ENCODE data around the gene SLC3A2.
"Not testable (repeated sequence)": the region's sequence is repeated elsewhere in the genome, so short reads cannot be mapped to it uniquely, and the experiment has no call there.

Gene SLC3A2

DNA sequence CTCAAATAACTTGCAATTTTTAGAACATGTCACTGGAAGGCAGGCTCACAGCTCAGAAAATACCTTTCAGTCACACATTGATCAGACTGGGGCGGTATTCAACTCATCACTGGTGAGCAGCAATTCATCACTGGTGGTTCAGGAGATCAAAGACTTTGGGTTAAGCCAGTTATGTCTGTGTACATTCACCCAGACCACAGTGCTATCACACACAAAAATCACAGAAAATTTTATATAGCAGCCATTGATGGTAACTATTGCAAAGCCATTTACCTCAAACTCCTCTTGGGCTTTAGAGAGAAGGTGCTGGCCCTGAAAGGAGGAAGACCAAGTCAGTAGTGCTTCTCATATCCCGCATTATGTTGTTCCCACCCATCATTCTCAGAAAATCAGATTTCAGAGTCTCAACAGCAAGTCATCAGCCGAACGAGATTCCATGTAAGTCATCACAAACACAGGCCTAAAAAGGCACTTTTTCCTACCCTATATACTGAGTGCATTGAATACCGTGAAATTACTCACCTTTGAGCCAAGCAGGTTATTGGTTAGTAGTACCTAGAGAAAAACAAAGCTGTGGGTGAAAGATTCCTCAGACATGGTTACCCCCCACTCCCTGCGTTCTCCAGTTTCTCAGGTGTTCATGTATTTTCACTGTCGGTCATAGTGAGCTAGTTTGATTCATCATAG, 27.3 kb upstream of the SLC3A2 start:
- DNase-seq, result no peak

DNA sequence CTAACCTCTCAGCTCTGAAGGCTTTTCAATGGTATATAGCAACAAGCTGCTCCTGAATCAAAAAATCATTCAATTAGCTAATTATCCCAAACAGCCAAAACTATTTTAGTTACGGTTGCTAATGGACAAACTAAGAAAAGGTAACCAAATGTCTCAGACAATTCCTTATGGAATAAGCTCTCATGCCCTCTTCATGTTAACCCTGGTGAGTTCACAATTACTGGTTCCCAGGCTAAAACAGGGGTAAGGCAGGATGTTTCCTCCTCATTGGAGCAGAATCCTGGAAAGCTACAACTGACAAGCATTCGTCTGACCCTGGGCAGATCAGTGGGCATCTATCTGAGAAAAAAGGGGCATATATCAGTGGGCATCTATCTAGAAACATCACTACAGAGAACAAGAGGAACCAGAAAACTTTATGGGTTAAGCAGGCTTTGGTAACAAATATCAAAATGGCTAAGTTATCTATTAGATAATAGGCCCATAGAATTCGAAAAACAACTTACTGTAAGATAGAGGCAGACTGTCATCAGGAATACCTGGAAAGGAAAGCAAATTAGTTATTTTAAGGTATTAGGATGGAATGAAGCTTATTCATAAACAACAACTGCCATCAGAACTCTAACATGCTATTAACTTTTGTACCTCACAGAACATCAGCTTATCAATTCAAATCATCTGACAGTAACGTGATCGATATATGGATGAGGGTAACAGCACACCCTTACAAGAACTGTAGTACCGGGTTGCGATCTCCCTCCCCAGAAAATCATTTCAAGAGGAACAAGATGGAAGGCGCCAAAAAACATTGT, 26.5 kb upstream of the SLC3A2 start:
- no peak for DNase-seq

DNA sequence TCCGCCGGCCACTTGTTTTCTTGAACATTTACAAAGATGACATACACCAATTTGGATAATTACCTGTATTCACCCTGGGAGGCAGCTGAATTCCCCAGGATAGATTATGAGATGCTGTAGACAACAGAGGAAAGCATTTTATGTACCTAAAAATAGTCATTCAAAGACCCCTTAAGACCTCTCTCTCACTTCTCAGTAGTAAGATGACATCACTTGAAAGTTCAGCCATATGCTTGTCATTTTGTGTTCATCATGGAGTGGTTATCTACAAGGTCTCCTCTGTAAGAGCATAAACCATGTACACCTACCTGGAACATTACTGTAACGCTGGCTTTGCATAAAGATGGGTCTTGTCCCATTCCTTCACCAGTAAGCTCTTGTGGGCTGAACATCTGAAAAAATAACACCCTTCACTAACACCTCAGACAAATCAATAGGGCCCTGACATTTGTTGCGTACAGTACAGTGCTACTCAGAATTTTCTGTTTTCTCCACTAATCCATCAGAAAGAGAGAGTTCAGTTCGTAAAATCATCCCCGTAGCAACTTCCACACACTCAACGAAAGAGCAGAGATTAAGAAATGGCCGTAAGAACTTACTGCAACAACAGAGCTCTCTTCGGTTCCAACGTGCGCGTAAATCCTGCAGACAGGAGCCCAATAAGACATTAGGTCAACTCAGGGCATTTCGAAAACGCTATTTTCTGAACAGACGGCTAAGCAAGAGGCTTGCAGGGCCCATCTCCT, 25.7 kb upstream of the SLC3A2 start:
- DNase-seq, result no peak

DNA sequence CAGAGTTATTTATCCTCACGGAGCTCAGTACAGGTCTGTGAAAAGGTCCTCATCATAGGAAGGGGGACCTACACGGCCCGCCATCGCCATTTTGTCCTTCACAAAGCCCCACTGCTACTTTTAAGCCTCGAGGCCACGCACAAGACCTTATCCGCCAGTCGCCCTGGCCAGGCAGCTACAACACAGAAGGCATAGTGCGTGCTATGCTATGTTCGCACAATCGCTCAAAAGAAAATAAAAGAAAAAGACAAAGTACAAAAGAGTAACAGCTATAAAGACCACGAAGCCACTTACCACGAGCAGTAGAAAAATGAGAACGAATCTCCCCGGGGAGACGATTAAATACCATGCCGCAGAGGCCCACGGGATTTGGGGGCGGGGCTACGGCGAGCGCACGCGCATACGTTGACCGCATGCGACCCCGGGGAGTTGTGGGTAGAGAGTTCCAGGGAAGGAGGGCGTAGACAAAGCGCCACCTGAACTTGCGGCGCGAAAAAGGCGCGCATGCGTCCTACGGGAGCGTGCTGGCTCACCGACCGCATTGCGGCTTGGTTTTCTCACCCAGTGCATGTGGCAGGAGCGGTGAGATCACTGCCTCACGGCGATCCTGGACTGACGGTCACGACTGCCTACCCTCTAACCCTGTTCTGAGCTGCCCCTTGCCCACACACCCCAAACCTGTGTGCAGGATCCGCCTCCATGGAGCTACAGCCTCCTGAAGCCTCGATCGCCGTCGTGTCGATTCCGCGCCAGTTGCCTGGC, 24.9 kb upstream of the SLC3A2 start:
- peak; percentile 95 for DNase-seq

DNA sequence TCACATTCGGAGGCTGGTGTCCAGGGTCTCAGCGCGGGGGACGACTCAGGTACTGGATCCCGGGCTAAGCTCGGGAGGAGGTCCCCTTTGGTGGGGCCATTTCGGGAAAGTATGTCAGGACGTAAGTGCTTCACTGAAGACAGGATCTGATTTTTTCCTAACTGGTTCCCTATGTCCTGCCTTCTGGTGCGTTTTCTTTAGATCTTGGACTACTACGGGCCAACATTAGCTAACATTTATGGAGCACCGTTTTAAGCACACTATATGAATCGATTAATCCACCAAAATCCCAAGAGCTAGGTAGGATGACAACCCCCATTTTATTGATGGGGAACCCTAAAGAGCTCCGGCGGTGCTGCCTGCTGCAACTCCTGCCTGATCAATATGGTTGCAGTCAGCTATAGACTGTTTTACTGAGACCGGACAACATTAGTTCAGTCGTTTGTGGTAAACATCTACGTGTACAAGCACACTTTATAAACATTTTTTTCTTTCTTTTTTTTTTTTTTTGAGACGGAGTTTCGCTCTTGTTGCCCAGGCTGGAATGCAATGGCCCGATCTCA, 24.3 kb upstream of the SLC3A2 start:
- no peak for DNase-seq

DNA sequence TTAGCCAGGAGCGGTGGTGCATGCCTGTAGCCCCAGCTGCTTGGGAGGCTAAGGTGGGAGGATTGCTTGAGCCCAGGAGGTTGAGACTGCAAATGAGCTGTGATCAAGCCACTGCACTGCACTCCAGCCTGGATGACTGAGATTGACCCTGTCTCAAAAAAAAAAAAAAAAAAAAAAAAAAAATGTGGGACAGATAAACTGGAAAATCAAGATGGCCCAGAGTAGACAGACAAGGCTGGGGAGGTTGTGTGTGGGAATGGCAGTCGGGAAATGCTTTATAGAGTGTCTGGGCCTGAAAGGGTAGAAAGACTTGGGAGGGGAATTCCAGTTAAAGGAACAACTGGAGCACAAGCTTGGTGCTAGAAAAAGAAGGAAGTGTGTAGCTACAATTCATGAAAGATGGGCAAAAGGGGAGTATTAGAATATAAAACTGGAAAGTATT, 23.1 kb upstream of the SLC3A2 start:
- DNase-seq, result no peak

DNA sequence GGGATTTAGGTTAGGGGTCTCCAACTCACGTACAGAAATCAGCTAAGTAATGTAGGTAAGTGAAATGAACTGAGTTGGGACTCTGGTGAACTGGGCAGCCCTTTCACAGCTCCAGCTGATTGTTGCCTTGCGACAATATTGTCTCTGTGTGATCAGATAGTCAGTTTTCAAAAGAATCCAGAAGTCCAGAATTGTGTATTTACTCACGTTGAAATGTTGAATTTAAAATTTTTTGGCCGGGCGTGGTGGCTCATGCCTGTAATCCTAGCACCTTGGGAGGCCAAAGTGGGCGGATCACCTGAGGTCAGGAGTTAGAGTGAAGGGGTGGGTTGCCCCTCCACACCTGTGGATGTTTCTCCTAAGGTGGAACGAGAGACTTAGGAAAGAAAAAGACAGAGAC, 22.5 kb upstream of the SLC3A2 start:
- DNase-seq, result no peak

DNA sequence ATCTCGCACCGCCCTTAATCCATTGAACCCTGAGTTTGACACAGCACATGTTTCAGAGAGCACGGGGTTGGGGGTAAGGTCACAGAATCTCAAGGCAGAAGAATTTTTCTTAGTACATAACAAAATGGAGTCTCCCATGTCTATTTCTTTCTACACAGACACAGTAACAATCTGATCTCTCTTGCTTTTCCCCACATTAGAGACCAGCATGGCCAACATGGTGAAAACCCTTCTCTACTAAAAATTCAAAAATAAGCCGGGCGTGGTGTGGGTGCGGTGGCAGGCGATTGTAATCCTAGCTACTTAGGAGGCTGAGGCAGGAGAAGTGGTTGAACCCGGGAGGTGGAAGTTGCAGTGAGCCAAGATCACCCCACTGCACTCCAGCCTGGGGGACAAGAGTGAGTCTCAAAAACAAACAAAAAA, 21.4 kb upstream of the SLC3A2 start:
- not testable (repeated sequence) for DNase-seq

DNA sequence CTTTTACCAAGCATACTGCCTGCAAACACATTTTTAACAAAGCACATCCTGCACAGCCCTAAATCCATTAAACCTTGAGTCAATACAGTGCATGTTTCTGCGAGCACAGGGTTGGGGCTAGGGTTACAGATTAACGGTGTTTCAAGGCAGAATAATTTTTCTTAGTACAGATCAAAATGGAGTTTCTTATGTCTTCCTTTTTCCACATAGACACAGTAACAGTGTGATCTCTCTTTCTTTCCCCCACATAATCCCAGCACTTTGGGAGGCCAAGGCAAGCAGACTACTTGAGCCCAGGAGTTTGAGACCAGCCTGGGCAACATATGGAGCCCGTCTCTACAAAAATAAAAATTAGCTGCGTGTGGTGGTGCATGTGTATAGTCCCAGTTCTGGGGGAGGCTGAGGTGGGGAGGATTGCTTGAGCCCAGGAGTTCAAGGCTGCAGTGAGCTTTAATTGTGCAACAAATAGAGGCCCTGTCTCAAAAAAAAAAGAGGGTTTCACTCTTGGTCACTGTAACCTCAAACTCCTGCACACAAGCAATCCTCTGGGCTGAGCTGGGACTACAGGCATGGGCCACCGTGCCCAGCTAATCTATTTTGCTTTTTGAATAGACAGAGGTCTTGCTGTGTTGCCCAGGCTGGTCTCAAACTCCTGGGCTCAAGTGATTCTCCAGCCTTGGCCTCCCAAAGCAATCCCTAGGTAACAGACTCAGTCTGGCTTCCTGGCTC, 19.7 kb upstream of the SLC3A2 start:
- no peak for DNase-seq

DNA sequence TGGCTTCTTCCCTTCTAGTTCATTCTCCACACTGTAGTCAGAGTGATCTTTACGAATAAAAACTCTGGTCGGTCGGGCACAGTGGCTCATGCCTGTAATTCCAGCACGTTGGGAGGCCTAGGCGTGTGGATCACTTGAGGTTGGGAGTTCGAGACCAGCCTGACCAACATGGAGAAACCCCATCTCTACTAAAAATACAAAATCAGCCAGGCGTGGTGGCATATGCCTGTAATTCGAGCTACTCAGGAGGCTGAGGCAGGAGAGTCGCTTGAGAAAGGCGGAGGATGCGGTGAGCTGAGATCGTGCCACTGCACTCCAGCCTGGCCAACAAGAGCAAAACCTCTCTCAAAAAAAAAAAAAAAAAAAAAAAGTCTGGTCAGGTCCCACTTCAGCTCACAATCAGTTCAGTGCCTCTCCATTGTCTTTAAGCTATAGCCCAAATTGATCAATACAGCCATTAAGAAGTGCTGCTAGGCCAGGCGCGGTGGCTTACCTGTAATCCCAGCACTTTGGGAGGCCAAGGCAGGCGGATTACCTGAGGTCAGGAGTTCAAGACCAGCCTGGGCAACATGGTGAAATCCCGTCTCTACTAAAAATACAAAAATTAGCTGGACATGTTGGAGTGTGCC, 19.0 kb upstream of the SLC3A2 start:
- not testable (repeated sequence) for DNase-seq

DNA sequence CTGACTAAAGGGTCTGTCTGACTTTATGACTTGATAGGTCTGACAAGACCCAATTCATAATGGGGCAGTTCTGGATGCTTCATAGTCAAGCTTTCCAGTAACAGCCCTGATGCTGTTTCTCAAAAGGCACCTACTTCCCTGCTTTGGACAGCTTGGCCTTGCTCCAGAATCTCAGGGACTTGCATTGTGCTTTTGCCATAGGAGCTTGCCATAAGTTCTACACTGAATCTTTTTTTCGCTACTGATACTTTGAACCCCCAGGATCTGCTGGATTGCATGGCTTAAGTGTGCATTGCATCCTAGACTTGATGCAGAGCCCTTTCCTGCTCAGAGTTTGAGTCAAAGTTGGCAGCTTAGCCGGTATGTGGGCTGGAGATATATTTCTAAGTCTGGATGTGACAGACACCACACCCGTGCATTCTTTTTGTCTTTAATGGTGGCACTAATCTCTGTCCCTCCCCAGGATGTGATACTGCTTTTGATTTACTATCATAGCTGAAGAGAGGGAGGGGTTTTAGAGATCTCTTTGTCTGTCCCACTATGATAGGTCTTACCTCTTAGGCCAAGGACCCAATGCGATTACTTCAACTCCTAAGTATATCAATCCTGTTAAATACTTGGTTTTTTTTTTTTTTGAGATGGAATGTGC, 16.9 kb upstream of the SLC3A2 start:
- DNase-seq, result no peak

DNA sequence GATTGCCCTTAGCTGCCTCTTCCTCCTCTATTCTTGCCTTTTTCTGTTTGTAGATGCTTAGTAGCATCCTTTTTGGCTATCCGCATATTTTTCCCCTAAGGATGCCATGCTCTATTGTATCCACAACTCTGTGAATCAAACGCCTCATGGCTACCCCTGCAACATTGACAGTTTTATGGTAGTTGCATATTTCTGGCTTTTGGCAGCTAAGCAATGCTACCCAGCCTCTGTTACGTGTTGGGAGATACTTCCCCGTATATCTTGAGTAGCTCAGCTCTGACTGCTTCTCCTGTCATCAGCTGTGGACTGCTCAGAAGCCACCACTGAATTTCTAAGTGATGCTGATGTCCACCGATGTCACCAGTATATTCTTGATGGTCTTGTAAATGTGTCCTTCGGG, 15.1 kb upstream of the SLC3A2 start:
- DNase-seq, result no peak

DNA sequence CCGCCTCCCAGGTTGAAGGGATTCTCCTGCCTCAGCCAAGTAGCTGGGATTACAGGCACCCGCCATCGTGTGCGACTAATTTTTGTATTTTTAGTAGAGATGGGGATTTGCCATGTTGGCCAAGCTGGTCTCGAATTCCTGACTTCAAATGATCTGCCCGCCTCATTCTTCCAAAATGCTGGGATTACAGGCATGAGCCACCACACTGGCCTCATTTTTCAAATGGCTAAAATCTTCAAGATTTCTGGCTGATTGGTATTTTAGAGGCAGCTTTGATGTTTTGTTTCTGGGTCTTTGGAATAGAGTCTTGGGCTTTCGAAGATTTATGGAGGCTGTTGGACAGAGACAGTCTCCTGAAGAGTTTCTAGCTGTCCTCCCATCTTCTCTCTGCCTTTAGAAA, 5.8 kb upstream of the SLC3A2 start:
- no peak for DNase-seq

DNA sequence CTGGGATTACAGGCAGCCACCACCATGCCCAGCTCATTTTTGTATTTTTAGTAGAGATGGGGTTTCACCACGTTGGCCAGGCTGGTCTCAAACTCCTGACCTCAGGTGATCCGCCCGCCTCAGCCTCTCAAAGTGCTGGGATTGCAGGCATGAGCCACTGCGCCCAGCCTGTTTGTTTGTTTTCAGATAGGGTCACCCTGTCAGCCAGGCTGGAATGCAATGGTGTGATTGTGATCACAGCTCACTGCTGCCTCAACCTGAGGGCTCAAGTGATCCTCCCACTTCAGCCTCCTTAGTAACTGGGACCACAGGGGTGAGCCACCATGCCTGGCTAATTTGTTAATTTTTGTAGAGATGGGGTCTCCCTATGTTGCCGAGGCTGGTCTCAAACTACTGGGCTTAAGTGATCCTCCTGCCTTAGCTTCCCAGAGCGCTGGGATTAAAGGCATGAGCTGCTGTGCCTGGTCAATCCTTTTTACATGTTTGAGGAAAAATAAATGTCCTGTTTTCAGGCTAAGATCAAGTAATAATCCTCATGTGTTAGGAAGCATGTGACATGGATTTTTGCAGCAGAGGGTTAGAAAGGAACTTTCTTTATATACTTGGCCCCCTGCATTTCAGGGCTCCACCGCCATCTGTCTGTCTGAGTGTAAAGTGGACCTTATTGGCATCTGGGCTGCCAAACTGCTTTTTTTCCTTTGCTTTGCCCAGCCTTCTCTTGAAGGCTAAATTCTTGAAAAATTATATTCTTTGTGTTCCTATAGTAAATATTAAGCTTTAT, 4.8 kb upstream of the SLC3A2 start:
- DNase-seq, result no peak

DNA sequence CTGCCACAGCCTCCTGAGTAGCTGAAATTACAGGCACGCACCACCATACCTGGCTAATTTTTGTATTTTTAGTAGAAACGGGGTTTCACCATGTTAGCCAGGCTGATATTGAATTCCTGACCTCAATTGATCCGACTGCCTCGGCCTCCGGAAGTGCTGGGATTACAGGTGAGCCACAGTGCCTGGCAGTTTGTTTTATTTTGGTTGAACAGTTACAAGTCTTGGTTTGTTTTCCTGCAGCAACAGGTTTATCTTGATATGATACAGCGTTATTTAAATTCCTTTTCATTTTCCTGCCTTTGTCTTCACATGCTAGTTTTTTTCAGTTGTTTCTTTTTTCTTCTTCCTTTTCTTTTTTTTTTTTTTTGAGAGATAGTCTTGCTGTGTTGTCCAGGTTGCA, 4.0 kb upstream of the SLC3A2 start:
- no peak for DNase-seq

DNA sequence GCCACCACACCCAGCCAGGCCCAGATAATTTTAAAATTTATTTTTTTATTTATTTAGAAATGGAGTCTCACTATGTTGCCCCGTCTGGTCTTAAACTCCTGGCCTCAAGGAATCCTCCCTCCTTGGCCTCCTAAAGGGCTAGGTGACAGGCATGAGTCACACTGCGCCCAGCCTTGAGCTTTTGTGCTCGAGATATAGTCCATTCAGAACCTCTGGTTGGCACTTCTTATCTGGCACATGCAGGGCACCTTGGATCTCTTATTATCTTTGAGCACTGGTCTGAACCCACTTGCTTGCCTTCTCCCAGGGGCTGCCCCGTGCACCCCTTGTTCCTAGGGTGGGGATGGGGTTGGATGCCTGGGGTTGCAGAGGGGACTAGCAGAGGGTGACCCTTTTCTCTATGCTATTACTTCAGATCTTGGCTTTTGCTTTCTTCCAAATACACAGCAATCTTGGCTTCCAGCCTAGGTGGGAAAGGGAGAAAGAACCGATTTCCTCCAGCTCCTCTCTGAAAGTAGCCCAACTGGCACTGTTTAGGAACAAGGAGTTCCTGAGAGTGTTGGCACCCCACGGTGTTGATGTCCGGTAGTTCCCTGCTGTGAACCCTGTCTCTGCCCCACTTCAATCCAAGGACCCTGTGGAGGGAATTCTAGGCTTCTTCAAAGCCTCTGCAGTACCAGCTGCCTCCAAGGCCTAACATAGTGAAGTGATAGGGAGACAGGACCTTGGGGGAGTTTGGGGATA, 1.3 kb upstream of the SLC3A2 start:
- DNase-seq, result no peak

DNA sequence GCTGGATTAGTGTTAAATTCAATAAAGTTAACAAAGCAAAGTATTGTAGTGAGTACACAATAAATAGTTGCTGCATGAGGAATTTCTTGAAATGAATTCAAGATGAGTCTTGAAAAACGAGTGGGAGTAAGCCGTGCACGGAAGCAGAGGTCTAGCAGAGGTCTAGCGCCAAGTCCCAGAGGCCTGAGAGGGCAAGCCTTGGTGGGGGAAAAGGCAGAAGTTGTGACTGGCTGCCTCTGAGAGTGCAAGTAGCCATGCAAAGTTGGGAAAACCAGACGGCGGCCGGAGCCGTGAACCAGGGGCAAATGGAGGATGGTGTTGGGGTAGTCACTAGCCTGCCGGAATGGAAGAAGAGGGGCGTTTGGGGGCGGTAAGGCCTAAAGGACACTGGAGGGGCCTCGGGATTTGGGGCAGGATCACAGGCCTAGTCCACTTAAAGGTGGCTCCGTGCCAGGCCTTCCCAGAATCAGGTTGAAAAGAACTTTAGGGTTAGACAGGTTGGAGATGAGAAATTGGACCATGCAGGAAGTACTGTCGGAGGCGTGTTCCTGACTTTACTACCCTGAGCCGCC, 379 bp upstream of the SLC3A2 start:
- DNase-seq, result no peak

DNA sequence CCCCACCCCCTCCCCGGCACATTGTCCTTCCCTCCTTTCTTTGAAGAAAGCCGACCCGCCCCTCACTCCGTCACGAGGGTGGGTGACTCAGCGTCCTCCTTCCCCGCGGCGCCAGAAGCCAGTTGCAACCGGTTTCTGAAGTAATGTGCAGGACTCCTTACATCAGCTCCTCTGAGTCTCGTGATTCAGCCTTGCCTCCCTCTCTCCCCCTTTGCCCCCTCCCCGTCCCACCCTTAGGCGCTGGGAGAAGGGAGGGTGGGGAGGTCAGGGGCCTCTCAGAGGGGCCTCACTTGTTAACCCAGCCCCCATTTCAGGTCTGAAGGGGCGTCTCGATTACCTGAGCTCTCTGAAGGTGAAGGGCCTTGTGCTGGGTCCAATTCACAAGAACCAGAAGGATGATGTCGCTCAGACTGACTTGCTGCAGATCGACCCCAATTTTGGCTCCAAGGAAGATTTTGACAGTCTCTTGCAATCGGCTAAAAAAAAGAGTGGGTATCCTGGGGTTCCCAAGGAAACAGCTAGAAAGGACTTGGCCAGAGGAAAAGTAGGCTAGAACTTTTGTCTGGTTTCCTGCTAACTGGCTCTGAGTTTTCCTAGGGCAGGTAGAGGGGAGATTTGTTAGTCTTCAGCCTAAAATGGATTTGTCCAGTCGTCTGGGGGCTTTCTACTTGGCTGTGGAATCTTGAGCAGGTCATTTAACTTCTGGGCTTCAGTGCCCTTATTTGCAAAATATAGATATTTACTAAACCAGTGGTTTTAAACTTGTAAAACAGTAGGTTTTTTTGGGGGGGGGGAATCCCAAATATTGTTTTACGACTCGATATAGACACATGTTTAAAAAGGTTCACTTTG, 1.1 kb downstream of the SLC3A2 start:
- peak; percentile 80 for DNase-seq

Measured in DMS153 (cell line).